ENCODE measurements around the gene RTEL1. TPM values are rescaled to one million over a fixed set of nuclear protein-coding genes. Genes with fewer than 3 reads are reported as not detected.

The RTEL1 gene
- total and polyA plus RNA-seq, 9 donors: 6.2 to 44.2 (median 21.3) TPM

- H3K36me3 ChIP-seq: no peaks in the 10 kb centered on the region
- TF ChIP-seq POLR2A (IDR thresholded peaks at IDR 0.05) (no peak), CTCF (IDR thresholded peaks at IDR 0.05) (no peak), EP300 (IDR thresholded peaks at IDR 0.05) (no peak)
- 67 to 80% (median 69%) methylated on average over 38 of the region's 38 CpGs for WGBS, 3 donors
Measured at GRCh38 chr20:63678667-63679465, 20.8 kb downstream of the RTEL1 start.

GRCh38 chr20:63679799-63680305 lies 21.7 kb downstream of the RTEL1 start:
- Histone ChIP-seq H3K36me3 (no peaks in the 10 kb centered on the region), H3K27me3 (no peaks in the 10 kb centered on the region), H3K4me1 (ENCODE audit: insufficient read depth) (no peaks in the 10 kb centered on the region), H3K9me3 (no peaks in the 10 kb centered on the region), H3K4me3 (no peak overlapping the region), H3K27ac (no peak overlapping the region)
- no peak for DNase-seq
- intact Hi-C loops (cut with DNase I): no loop called here
- 93 to 95% (median 94%) methylated on average over 19 of the region's 19 CpGs for WGBS, 3 donors
- no peak for TF ChIP-seq EP300 (IDR thresholded peaks at IDR 0.05)
- no peak for TF ChIP-seq CTCF (IDR thresholded peaks at IDR 0.05)
- TF ChIP-seq POLR2A (IDR thresholded peaks at IDR 0.05): no peak

More at GRCh38 chr20:63678667-63679465, 20.8 kb downstream of the RTEL1 start:
- H3K27me3 ChIP-seq: no peaks in the 10 kb centered on the region
- H3K4me1 ChIP-seq (ENCODE audit: insufficient read depth): no peaks in the 10 kb centered on the region
- DNase-seq: no peak
- no peak overlapping the region for H3K27ac ChIP-seq
- no peak overlapping the region for H3K4me3 ChIP-seq
- intact Hi-C loops (cut with DNase I): no loop called here
- no peaks in the 10 kb centered on the region for H3K9me3 ChIP-seq

- H3K36me3 ChIP-seq: no peaks in the 10 kb centered on the region
- no peak for TF ChIP-seq EP300 (IDR thresholded peaks at IDR 0.05)
Measured at GRCh38 chr20:63680427-63680826, 22.3 kb downstream of the RTEL1 start.

GRCh38 chr20:63680857-63681608 lies 22.9 kb downstream of the RTEL1 start:
- Histone ChIP-seq H3K36me3 (no peaks in the 10 kb centered on the region), H3K27me3 (no peaks in the 10 kb centered on the region), H3K4me3 (no peak overlapping the region), H3K9me3 (no peaks in the 10 kb centered on the region), H3K4me1 (ENCODE audit: insufficient read depth) (no peaks in the 10 kb centered on the region), H3K27ac (no peak overlapping the region)
- WGBS, 3 donors: 91 to 95% (median 94%) methylated on average over 18 to 23 of the region's 23 CpGs
- DNase-seq: no peak
- TF ChIP-seq EP300 (IDR thresholded peaks at IDR 0.05) (no peak), CTCF (IDR thresholded peaks at IDR 0.05) (no peak), POLR2A (IDR thresholded peaks at IDR 0.05) (no peak)
- intact Hi-C loops (cut with DNase I): no loop called here

More at GRCh38 chr20:63680427-63680826, 22.3 kb downstream of the RTEL1 start:
- Histone ChIP-seq H3K4me3 (no peak overlapping the region), H3K27me3 (no peaks in the 10 kb centered on the region), H3K9me3 (no peaks in the 10 kb centered on the region), H3K4me1 (ENCODE audit: insufficient read depth) (no peaks in the 10 kb centered on the region), H3K27ac (no peak overlapping the region)
- intact Hi-C loops (cut with DNase I): no loop called here
- 92 to 95% (median 93%) methylated on average over 12 to 13 of the region's 13 CpGs for WGBS, 3 donors
- no peak for DNase-seq
